ENCODE results near the gene ESR1.
"Not testable (repeated sequence)": the region's sequence is repeated elsewhere in the genome, so short reads cannot be mapped to it uniquely, and the experiment has no call there.

The ESR1 gene

DNA sequence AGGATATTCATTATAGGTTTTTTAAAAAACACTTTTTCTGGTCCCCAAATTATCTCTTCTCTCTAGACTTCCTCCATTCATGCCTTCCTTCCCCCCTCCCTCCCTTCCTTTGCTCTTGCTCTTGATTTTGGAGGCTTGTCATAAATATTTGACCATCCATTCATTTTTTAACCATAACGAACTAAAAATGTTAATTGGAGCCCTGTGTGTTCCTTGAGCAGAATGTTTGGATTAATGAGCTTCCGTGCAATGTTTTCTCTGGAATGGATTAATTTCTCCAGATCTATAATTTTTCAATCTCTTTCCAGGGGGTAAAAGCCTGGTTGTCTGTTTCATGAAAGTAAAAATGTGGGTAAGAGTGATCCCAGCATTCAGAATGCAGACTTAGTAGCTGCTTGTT is 155.5 kb downstream of the ESR1 start:
- ATAC-seq, result no peak
- TF ChIP-seq, protein P1, sequence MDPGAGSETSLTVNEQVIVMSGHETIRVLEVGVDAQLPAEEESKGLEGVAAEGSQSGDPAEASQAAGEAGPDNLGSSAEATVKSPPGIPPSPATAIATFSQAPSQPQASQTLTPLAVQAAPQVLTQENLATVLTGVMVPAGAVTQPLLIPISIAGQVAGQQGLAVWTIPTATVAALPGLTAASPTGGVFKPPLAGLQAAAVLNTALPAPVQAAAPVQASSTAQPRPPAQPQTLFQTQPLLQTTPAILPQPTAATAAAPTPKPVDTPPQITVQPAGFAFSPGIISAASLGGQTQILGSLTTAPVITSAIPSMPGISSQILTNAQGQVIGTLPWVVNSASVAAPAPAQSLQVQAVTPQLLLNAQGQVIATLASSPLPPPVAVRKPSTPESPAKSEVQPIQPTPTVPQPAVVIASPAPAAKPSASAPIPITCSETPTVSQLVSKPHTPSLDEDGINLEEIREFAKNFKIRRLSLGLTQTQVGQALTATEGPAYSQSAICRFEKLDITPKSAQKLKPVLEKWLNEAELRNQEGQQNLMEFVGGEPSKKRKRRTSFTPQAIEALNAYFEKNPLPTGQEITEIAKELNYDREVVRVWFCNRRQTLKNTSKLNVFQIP (CRISPR knock-in tag; IDR thresholded peaks at IDR 0.05; ENCODE audit: borderline replicate concordance, low read depth), result no peak
- no peak for TF ChIP-seq TOX (CRISPR knock-in tag; IDR thresholded peaks at IDR 0.05; ENCODE audit: borderline replicate concordance)
- TF ChIP-seq, protein P2, sequence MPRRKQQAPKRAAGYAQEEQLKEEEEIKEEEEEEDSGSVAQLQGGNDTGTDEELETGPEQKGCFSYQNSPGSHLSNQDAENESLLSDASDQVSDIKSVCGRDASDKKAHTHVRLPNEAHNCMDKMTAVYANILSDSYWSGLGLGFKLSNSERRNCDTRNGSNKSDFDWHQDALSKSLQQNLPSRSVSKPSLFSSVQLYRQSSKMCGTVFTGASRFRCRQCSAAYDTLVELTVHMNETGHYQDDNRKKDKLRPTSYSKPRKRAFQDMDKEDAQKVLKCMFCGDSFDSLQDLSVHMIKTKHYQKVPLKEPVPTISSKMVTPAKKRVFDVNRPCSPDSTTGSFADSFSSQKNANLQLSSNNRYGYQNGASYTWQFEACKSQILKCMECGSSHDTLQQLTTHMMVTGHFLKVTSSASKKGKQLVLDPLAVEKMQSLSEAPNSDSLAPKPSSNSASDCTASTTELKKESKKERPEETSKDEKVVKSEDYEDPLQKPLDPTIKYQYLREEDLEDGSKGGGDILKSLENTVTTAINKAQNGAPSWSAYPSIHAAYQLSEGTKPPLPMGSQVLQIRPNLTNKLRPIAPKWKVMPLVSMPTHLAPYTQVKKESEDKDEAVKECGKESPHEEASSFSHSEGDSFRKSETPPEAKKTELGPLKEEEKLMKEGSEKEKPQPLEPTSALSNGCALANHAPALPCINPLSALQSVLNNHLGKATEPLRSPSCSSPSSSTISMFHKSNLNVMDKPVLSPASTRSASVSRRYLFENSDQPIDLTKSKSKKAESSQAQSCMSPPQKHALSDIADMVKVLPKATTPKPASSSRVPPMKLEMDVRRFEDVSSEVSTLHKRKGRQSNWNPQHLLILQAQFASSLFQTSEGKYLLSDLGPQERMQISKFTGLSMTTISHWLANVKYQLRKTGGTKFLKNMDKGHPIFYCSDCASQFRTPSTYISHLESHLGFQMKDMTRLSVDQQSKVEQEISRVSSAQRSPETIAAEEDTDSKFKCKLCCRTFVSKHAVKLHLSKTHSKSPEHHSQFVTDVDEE (CRISPR knock-in tag; IDR thresholded peaks at IDR 0.05), result no peak
- TF ChIP-seq ZFP30 (CRISPR knock-in tag; IDR thresholded peaks at IDR 0.05), result no peak
- TF ChIP-seq ISL1 (CRISPR knock-in tag; IDR thresholded peaks at IDR 0.05), result no peak
- TF ChIP-seq ARNTL (CRISPR knock-in tag; IDR thresholded peaks at IDR 0.05; ENCODE audit: borderline replicate concordance, low read depth), result no peak
- TF ChIP-seq ZNF565 (CRISPR knock-in tag; conservative IDR thresholded peaks at IDR 0.05; ENCODE audit: low read depth), result no peak
- no peak for TF ChIP-seq ZNF70 (CRISPR knock-in tag; IDR thresholded peaks at IDR 0.05)
- TF ChIP-seq, protein P3, sequence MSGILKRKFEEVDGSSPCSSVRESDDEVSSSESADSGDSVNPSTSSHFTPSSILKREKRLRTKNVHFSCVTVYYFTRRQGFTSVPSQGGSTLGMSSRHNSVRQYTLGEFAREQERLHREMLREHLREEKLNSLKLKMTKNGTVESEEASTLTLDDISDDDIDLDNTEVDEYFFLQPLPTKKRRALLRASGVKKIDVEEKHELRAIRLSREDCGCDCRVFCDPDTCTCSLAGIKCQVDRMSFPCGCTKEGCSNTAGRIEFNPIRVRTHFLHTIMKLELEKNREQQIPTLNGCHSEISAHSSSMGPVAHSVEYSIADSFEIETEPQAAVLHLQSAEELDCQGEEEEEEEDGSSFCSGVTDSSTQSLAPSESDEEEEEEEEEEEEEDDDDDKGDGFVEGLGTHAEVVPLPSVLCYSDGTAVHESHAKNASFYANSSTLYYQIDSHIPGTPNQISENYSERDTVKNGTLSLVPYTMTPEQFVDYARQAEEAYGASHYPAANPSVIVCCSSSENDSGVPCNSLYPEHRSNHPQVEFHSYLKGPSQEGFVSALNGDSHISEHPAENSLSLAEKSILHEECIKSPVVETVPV (CRISPR knock-in tag; IDR thresholded peaks at IDR 0.05), result no peak
- TF ChIP-seq CSDC2 (CRISPR knock-in tag; IDR thresholded peaks at IDR 0.05), result no peak
- no peak for TF ChIP-seq OSR1 (CRISPR knock-in tag; IDR thresholded peaks at IDR 0.05)
- TF ChIP-seq ZFP3 (CRISPR knock-in tag; IDR thresholded peaks at IDR 0.05), result no peak
- no peak for TF ChIP-seq PPARA (CRISPR knock-in tag; IDR thresholded peaks at IDR 0.05; ENCODE audit: borderline replicate concordance)
- no peak for TF ChIP-seq ZNF8 (CRISPR knock-in tag; IDR thresholded peaks at IDR 0.05)
- no peak for TF ChIP-seq RARB (CRISPR knock-in tag; IDR thresholded peaks at IDR 0.05)

DNA sequence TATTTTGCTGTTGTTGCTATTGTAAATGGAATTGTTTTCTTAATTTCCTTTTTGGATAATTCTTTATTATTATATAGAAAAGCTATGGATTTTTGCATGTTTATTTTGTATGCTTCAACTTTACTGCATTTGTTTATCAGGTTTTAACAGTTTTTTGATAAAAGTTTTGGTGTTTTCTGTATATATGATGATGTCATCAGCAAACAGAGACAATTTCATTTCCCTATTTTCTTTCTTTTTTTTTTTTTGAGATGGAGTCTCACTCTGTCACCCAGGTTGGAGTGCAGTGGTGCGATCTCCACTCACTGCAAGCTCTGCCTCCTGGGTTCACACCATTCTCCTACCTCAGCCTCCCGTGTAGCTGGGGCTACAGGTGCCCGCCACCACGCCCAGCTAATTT is 156.9 kb downstream of the ESR1 start:
- not testable (repeated sequence) for ATAC-seq

DNA sequence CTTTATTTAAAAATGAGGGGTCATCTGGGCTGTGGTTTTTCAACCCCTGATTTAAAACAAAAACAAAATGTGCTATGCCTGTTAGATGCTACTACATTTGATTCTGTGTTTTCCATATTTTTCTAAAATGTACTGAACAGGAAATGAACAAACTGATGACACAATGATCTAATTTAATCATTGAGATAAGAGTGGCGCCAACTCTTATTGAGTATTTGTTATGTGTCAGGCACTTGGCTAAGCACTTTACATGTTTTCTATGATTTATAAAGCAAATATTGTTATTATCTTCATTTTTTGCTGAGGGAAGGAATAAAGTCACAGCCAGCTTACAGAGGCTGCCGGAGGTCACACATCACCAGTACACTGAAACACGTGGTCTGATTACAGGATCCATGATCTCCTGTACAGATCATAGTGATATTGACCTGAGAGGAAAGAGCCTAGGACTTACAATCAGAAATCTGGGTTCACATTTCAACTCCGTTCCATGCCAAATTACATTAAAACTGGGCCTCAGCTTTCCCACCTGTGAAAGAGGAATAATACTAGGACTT is 166.7 kb downstream of the ESR1 start:
- ATAC-seq, result no peak
- TF ChIP-seq ISL1 (CRISPR knock-in tag; IDR thresholded peaks at IDR 0.05), result 0 out of 2 replicates have a peak, but pooled peaks have one; percentile 34
- TF ChIP-seq, protein P4, sequence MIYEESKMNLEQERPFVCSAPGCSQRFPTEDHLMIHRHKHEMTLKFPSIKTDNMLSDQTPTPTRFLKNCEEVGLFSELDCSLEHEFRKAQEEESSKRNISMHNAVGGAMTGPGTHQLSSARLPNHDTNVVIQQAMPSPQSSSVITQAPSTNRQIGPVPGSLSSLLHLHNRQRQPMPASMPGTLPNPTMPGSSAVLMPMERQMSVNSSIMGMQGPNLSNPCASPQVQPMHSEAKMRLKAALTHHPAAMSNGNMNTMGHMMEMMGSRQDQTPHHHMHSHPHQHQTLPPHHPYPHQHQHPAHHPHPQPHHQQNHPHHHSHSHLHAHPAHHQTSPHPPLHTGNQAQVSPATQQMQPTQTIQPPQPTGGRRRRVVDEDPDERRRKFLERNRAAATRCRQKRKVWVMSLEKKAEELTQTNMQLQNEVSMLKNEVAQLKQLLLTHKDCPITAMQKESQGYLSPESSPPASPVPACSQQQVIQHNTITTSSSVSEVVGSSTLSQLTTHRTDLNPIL (CRISPR knock-in tag; IDR thresholded peaks at IDR 0.05; ENCODE audit: low read depth), result 0 out of 2 replicates have a peak, but pooled peaks have one; percentile 48
- TF ChIP-seq BACH2 (CRISPR knock-in tag; IDR thresholded peaks at IDR 0.05; ENCODE audit: borderline replicate concordance), result no peak

DNA sequence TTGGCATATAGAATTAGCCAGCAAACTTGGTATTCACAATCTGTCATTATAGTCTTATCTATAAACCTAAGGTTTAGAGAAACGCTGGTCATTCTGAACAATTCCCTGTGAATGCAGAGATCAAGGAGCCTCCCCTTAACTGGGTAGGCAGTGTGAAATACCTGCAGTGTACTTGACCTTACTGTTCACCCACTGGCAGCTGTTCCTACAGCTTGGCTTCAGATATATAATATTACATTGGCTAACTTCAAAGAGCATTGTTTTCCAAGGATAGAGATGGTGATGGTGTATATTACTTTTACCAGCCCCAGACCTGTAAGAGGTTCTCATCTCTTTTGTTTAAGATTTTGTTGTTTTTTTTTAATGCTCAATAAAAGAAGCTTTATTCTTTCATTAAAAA is 168.3 kb downstream of the ESR1 start:
- ATAC-seq, result no peak
- TF ChIP-seq ISL1 (CRISPR knock-in tag; IDR thresholded peaks at IDR 0.05), result no peak
- TF ChIP-seq OSR1 (CRISPR knock-in tag; IDR thresholded peaks at IDR 0.05), result no peak
- no peak for TF ChIP-seq ESRRG (CRISPR knock-in tag; IDR thresholded peaks at IDR 0.05)
- no peak for TF ChIP-seq GLIS3 (CRISPR knock-in tag; IDR thresholded peaks at IDR 0.05)
- no peak for TF ChIP-seq TCF4 (CRISPR knock-in tag; IDR thresholded peaks at IDR 0.05; ENCODE audit: borderline replicate concordance)
- no peak for TF ChIP-seq TOX (CRISPR knock-in tag; IDR thresholded peaks at IDR 0.05; ENCODE audit: borderline replicate concordance)
- no peak for TF ChIP-seq ZNF8 (CRISPR knock-in tag; IDR thresholded peaks at IDR 0.05)
- TF ChIP-seq ZFP3 (CRISPR knock-in tag; IDR thresholded peaks at IDR 0.05), result no peak
- TF ChIP-seq ZNF70 (CRISPR knock-in tag; IDR thresholded peaks at IDR 0.05), result no peak
- TF ChIP-seq, protein P5, sequence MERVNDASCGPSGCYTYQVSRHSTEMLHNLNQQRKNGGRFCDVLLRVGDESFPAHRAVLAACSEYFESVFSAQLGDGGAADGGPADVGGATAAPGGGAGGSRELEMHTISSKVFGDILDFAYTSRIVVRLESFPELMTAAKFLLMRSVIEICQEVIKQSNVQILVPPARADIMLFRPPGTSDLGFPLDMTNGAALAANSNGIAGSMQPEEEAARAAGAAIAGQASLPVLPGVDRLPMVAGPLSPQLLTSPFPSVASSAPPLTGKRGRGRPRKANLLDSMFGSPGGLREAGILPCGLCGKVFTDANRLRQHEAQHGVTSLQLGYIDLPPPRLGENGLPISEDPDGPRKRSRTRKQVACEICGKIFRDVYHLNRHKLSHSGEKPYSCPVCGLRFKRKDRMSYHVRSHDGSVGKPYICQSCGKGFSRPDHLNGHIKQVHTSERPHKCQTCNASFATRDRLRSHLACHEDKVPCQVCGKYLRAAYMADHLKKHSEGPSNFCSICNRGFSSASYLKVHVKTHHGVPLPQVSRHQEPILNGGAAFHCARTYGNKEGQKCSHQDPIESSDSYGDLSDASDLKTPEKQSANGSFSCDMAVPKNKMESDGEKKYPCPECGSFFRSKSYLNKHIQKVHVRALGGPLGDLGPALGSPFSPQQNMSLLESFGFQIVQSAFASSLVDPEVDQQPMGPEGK (CRISPR knock-in tag; IDR thresholded peaks at IDR 0.05; ENCODE audit: borderline replicate concordance), result no peak
- no peak for TF ChIP-seq ZFP30 (CRISPR knock-in tag; IDR thresholded peaks at IDR 0.05)
- TF ChIP-seq, protein P2 (CRISPR knock-in tag; IDR thresholded peaks at IDR 0.05), result no peak
- TF ChIP-seq SNAI2 (CRISPR knock-in tag; IDR thresholded peaks at IDR 0.05), result no peak
- TF ChIP-seq RARB (CRISPR knock-in tag; IDR thresholded peaks at IDR 0.05), result no peak
- TF ChIP-seq BACH2 (CRISPR knock-in tag; IDR thresholded peaks at IDR 0.05; ENCODE audit: borderline replicate concordance), result no peak

DNA sequence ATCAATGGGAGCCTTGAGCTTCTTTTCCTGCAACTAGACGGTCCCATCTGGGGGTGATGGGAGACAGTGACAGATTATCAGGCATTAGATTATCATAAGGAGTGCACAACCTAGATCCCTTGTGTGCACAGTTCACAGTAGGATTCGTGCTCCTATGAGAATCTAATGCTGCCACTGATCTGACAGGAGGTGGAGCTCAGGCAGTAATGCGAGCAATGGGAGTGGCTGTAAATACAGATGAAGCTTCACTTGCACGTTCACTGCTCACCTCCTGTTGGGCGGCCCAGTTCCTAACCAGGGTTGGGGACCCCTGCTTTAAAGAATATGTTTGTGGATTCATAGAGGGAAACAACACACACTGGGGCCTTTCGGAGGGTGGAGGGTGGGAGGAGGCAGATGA is 180.7 kb downstream of the ESR1 start:
- ATAC-seq, result not testable (repeated sequence)
